Fibroblast of skin of abdomen (primary cell): ENCODE measurements around the gene ATP23.

ENCODE experiments used
- DNase-seq: peaks from one replicate; pipeline ENCODE4 v3.0.0-alpha.2; 2013

Gene ATP23

DNA sequence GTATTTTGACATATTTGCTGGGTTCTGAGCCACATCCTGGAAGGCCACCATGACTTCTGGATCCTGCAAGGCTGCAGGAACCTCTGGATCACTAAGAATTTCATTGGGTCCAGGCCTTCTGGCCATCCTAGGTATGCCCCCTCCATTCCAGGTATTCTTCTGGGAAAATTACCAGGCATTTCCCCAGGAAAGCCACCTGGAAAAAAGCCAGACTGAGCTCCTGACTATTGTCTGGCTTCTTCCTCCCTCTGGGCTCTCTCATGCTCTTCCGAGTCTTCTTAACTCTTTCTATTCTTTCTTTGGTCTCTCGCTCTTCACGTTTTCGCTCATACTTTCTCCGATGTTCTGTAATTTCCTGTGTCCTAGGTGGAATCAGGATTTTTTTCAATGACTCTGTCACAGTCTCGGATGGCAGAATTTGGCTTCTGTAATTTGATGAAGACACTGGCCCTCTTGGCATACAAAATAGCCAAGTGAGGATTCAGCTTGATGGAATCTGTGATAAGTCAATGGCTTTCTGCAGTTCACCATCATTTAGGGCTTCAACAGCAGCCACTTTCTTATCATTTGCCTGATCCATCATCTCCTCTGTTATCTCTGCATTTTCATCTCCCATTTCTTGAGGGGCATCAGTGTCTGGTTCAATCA, 42.6 kb downstream of the ATP23 start:
- DNase-seq = no peak

- DNase-seq = no peak
Measured at GRCh38 chr12:57984629-57985151, 43.3 kb downstream of the ATP23 start.

GRCh38 chr12:57985685-57986084, 44.3 kb downstream of the ATP23 start:
- DNase-seq = no peak

- DNase-seq = no peak
Measured at GRCh38 chr12:57989838-57990237, 48.5 kb downstream of the ATP23 start.

- DNase-seq = no peak
Measured at GRCh38 chr12:57990241-57990883, 49.0 kb downstream of the ATP23 start.

DNA sequence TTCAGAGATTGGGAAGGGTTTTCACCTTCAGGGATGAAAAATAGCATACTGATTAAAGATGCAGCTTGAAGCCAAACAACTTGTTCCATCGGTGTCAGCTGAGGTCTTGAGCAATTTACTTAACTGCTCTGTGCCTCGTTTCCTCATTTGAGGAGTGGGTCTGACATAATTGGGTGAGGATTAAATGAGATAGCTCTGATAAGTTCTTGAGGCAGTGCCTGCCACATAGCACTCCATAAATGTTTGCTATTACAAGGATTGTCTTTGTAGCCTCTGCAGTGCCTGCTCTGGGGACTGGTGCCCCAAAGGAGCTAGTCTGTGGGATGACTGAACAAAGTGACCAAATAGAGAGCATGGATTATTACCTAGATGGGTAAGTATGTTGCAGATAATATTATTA, 50.6 kb downstream of the ATP23 start:
- DNase-seq = no peak

DNA sequence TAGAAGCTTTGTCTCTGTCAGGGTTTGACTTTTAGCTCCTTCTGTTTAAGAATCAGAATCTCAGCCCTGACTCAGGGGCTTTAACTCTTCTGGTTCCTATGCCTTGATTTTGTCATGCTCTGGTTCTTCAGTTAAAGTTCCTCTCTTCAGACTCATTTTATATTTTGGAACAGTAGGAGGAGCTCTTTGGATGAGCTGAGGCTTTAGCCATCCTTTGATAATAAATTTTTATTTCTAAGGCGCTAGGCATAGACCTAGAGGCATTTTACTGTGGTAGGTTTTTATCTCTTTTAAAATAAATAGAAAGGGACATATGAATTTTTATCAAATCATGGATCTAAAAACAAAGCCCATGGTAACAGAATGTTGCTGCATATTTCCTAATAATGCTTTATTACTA, 51.7 kb downstream of the ATP23 start:
- DNase-seq = no peak

- DNase-seq = no peak
Measured at GRCh38 chr12:57993834-57994233, 52.5 kb downstream of the ATP23 start.

DNA sequence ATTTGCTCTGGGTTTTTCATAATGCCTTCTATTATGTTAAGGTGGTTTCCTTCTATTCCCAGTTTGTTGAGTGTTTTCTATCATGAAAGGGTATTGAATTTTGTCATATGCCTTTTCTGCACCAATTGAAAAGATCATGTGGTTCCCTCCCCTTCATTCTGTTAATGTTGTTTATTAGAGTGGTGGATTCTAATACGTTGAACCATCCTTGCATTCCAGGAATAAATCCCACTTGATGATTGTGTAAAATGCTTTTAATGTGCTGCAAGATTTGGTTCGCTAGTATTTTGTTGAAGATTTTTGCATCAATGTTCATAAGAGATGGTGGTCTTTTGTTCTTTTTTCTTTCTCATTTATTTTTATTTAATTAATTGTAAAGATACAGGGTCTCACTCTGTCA, 55.2 kb downstream of the ATP23 start:
- DNase-seq = no peak

DNA sequence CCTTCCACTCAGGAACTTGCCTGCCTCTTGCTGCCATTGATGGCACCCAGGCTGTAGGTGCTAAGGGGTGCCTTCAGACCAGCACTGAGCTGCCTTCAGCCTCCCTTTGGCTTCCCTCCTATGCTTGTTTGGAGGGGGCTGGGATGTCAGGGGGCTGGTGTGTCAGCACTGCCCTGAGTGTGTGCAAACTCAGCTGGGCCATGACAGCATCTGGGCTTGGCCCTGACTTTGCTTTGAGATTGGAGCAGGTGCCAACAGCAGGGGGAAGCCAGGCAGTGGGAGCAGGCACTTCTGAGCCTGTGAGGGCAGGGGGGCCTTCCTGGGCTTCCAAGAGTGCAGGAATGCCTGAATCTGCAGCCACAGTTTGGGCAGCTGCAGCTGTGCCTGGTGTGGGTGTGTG, 56.9 kb downstream of the ATP23 start:
- DNase-seq = no peak

DNA sequence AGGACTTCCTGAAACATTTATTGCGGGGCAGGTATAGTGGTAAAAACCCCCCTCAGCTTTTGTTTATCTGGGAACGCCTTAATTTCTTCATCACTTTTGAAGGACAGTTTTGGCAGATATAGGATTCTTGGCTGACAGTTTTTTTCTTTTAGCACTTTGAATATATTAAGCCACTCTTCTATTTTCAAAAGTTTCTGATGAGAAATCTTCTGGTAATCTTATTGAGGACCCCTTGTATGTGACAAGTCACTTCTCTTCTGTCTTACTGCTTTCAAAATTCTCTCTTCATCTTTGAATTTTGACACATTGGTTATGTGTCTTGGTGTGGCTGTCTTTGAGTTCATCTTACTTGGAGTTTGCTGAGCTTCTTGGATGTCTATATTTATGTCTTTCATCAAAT, 59.1 kb downstream of the ATP23 start:
- no peak for DNase-seq

DNA sequence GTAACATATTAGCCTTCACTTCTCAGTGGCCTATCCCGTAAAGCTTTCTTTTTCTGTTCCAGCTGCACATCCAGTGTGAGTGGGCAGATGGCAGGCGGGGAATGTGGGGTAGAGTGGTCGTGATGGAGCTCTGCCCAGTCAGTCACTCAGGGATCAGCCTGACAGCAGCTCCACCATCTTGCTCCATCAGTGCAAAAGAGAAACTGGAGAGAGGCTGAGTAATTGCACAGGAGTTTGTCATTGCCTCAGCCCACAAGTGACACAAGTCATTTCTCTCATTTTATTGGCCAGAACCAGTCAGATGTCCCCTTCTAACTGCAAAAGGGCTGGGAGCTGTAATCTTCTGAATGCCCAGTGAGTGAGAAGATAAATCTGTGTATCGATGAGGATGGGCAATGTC, 66.5 kb downstream of the ATP23 start:
- DNase-seq = no peak

DNA sequence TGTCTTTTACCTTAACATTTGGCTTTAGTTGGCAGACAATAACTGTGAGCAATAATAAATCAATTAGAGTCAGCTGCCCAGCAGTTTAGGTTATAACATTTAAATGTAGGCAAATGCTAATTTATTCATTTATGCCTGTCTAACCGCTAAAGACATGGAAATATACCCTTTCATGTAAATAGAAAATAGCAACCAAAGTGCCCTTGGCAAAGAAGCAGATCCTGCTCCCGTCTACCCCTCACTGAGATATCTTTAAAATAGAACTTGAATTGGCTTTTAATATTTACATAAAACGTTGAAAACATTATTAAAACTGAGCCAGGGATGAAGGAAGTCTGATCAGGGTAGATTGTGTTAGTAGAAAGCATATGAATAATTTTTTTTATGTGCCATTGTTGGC, 67.3 kb downstream of the ATP23 start:
- no peak for DNase-seq
